ENCODE measurements around the gene PRKCA.

Gene PRKCA

DNA sequence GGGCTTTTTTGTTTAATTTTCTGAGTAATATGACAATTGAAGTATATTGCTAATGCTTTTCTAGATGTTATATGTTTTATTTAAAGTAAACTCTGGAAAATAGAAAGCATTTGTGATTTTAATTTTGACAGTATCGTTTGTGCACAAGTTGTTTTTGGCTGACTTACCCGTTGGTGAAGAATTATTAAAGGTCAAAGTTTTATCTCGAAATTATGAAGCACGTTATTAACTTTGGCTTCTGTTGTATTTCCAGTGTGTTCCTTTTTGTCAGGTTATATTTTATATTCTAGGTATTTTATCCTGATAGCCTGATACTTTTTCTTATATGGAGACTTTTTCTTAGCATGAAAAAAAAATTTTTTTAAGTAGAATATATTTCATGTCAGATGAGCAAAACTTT lies 16.8 kb downstream of the PRKCA start:
- TF ChIP-seq CEBPB (IDR thresholded peaks at IDR 0.05) (no peak), EP300 (IDR thresholded peaks at IDR 0.05; ENCODE audit: borderline replicate concordance) (no peak), CREB1 (IDR thresholded peaks at IDR 0.05; ENCODE audit: low read depth) (no peak), FOXM1 (IDR thresholded peaks at IDR 0.05; ENCODE audit: borderline replicate concordance, low read depth) (no peak), TCF12 (IDR thresholded peaks at IDR 0.05; ENCODE audit: low read depth) (no peak), TAF1 (IDR thresholded peaks at IDR 0.05; ENCODE audit: low read depth) (no peak), YY1 (IDR thresholded peaks at IDR 0.05; ENCODE audit: low read depth) (no peak), TEAD4 (IDR thresholded peaks at IDR 0.05) (no peak), NFIC (IDR thresholded peaks at IDR 0.05) (no peak), EGR1 (IDR thresholded peaks at IDR 0.05) (no peak), ZBTB7A (IDR thresholded peaks at IDR 0.05; ENCODE audit: low read depth) (no peak), RAD21 (IDR thresholded peaks at IDR 0.05; ENCODE audit: low read depth) (no peak)
- TF ChIP-seq, protein P1, sequence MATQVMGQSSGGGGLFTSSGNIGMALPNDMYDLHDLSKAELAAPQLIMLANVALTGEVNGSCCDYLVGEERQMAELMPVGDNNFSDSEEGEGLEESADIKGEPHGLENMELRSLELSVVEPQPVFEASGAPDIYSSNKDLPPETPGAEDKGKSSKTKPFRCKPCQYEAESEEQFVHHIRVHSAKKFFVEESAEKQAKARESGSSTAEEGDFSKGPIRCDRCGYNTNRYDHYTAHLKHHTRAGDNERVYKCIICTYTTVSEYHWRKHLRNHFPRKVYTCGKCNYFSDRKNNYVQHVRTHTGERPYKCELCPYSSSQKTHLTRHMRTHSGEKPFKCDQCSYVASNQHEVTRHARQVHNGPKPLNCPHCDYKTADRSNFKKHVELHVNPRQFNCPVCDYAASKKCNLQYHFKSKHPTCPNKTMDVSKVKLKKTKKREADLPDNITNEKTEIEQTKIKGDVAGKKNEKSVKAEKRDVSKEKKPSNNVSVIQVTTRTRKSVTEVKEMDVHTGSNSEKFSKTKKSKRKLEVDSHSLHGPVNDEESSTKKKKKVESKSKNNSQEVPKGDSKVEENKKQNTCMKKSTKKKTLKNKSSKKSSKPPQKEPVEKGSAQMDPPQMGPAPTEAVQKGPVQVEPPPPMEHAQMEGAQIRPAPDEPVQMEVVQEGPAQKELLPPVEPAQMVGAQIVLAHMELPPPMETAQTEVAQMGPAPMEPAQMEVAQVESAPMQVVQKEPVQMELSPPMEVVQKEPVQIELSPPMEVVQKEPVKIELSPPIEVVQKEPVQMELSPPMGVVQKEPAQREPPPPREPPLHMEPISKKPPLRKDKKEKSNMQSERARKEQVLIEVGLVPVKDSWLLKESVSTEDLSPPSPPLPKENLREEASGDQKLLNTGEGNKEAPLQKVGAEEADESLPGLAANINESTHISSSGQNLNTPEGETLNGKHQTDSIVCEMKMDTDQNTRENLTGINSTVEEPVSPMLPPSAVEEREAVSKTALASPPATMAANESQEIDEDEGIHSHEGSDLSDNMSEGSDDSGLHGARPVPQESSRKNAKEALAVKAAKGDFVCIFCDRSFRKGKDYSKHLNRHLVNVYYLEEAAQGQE (IDR thresholded peaks at IDR 0.05; ENCODE audit: low read depth) = no peak
- TF ChIP-seq, protein P2, sequence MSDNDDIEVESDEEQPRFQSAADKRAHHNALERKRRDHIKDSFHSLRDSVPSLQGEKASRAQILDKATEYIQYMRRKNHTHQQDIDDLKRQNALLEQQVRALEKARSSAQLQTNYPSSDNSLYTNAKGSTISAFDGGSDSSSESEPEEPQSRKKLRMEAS (IDR thresholded peaks at IDR 0.05) = no peak
- TF ChIP-seq, protein P3, sequence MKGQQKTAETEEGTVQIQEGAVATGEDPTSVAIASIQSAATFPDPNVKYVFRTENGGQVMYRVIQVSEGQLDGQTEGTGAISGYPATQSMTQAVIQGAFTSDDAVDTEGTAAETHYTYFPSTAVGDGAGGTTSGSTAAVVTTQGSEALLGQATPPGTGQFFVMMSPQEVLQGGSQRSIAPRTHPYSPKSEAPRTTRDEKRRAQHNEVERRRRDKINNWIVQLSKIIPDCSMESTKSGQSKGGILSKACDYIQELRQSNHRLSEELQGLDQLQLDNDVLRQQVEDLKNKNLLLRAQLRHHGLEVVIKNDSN (IDR thresholded peaks at IDR 0.05) = no peak

DNA sequence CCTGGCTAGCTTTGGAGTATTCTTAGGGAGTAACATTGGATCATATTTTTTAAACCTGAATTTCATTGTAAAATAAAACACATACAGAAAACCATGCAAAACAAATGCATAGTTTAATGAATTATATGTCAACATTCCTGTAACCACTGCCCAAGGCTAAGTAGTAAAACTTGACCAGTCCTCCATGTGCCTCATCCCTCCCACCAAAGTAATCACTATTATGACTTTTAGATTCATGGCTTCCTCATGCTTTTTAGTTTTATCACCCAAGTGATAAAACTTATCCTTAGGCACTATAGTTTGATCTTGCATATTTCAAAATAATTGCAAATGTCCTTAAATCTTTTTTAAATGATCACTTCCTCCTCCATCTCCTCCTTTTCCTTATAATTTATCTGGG lies 20.4 kb downstream of the PRKCA start:
- TF ChIP-seq CEBPB (IDR thresholded peaks at IDR 0.05) (no peak), FOXM1 (IDR thresholded peaks at IDR 0.05; ENCODE audit: borderline replicate concordance, low read depth) (no peak), TEAD4 (IDR thresholded peaks at IDR 0.05) (no peak), ZBTB7A (IDR thresholded peaks at IDR 0.05; ENCODE audit: low read depth) (no peak), EP300 (IDR thresholded peaks at IDR 0.05; ENCODE audit: borderline replicate concordance) (no peak), TCF12 (IDR thresholded peaks at IDR 0.05; ENCODE audit: low read depth) (no peak), TAF1 (IDR thresholded peaks at IDR 0.05; ENCODE audit: low read depth) (no peak), RAD21 (IDR thresholded peaks at IDR 0.05; ENCODE audit: low read depth) (no peak), EGR1 (IDR thresholded peaks at IDR 0.05) (no peak), YY1 (IDR thresholded peaks at IDR 0.05; ENCODE audit: low read depth) (no peak), CREB1 (IDR thresholded peaks at IDR 0.05; ENCODE audit: low read depth) (no peak), NFIC (IDR thresholded peaks at IDR 0.05) (no peak)
- TF ChIP-seq, protein P2 (IDR thresholded peaks at IDR 0.05) = no peak
- TF ChIP-seq, protein P3 (IDR thresholded peaks at IDR 0.05) = no peak
- TF ChIP-seq, protein P1 (IDR thresholded peaks at IDR 0.05; ENCODE audit: low read depth) = no peak

DNA sequence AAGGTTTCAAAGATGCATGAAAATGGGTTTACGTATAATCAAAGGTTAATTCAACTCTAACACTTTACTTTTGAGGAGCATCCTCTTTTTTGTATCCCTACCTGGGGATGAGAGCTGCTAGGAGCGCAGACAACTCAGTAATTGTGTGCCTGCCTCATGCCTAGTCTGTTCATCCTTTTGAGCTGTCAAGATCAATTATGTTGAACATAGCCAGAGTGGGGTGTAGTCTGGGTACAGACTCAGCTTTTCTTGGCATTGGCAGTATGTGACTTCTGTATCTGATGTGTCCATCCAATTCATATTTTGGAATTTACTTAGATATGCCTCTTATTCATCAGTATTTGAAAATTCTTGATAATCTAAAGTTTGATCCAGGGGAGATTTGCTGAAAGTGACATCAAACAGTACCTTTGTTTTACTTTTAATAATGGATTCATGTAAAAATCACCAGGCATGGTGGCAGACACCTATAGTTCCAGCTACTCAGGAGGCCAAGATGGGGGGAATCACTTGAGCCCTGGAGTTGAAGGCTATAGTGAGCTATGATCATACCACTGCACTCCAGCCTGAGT lies 24.1 kb downstream of the PRKCA start:
- no peak for TF ChIP-seq NFIC (IDR thresholded peaks at IDR 0.05)
- no peak for TF ChIP-seq FOXM1 (IDR thresholded peaks at IDR 0.05; ENCODE audit: borderline replicate concordance, low read depth)
- no peak for TF ChIP-seq RAD21 (IDR thresholded peaks at IDR 0.05; ENCODE audit: low read depth)
- TF ChIP-seq EGR1 (IDR thresholded peaks at IDR 0.05) = no peak
- TF ChIP-seq, protein P1 (IDR thresholded peaks at IDR 0.05; ENCODE audit: low read depth) = no peak
- no peak for TF ChIP-seq YY1 (IDR thresholded peaks at IDR 0.05; ENCODE audit: low read depth)
- no peak for TF ChIP-seq TEAD4 (IDR thresholded peaks at IDR 0.05)
- TF ChIP-seq, protein P3 (IDR thresholded peaks at IDR 0.05) = no peak
- no peak for TF ChIP-seq TAF1 (IDR thresholded peaks at IDR 0.05; ENCODE audit: low read depth)
- TF ChIP-seq TCF12 (IDR thresholded peaks at IDR 0.05; ENCODE audit: low read depth) = no peak
- TF ChIP-seq ZBTB7A (IDR thresholded peaks at IDR 0.05; ENCODE audit: low read depth) = no peak
- no peak for TF ChIP-seq CREB1 (IDR thresholded peaks at IDR 0.05; ENCODE audit: low read depth)
- TF ChIP-seq EP300 (IDR thresholded peaks at IDR 0.05; ENCODE audit: borderline replicate concordance) = no peak
- TF ChIP-seq, protein P2 (IDR thresholded peaks at IDR 0.05) = no peak
- no peak for TF ChIP-seq CEBPB (IDR thresholded peaks at IDR 0.05)
